Panc1 (cell line): ENCODE data around the gene SIGLEC9. TPM values are rescaled to one million over a fixed set of nuclear protein-coding genes. Genes with fewer than 3 reads are reported as not detected.

ENCODE experiments used
- ATAC-seq: fragments of 200-7000 bp; cut with Tn5 transposase; 2 replicates; pipeline ENCODE4 v1.9.1; 2020; ENCODE audit warnings: mild to moderate bottlenecking, moderate library complexity
- BruUV-seq: library from RNA; stranded (reverse); fragments of 400-500 nt; replicated peaks from 2 replicates; lab custom pipeline; 2021; lab: Mats Ljungman, UMichigan
- CTCF ChIA-PET: fragments of 300-600 bp; sonication (Branson Sonifier 250); formaldehyde crosslinking; loops from one replicate; lab custom pipeline; 2022; ENCODE audit warnings: antibody characterized with exemption; lab: Charles Lee
- POLR2A ChIA-PET: fragments of 300-600 bp; sonication (Branson Sonifier 250); formaldehyde crosslinking; loops from one replicate; lab custom pipeline; 2022; ENCODE audit warnings: antibody characterized with exemption; lab: Charles Lee
- DNase-seq: peaks from one replicate; pipeline ENCODE4 v3.0.0-alpha.2; 2010; ENCODE audit warnings: low read depth, low spot score
- H3K27ac ChIP-seq: 2 replicates; pipeline ENCODE4 v1.5.1; 2011; ENCODE audit warnings: mild to moderate bottlenecking, low read length, inconsistent platforms
- H3K27me3 ChIP-seq: fragments of 200-500 bp; sonication (Bioruptor generic); 2 replicates; pipeline ENCODE4 v1.6.0; 2014; ENCODE audit warnings: low read length, inconsistent platforms; ENCODE audit not compliant: control insufficient read depth, insufficient read depth
- H3K36me3 ChIP-seq: fragments of 200-500 bp; sonication (Bioruptor generic); 2 replicates; pipeline ENCODE4 v1.5.1; 2014; ENCODE audit warnings: inconsistent platforms, mild to moderate bottlenecking, low read length, moderate library complexity; ENCODE audit not compliant: control insufficient read depth, insufficient read depth
- H3K4me1 ChIP-seq: 2 replicates; pipeline ENCODE4 v1.5.1; 2011; ENCODE audit warnings: inconsistent platforms, mild to moderate bottlenecking, low read length, moderate library complexity; ENCODE audit not compliant: control insufficient read depth, insufficient read depth
- H3K4me3 ChIP-seq, 2 experiments: 2 replicates each; pipeline ENCODE4 v1.5.1; 2011 to 2012; ENCODE audit warnings: low read depth in 2 of 2, low read length in 2 of 2, mild to moderate bottlenecking in 2 of 2, inconsistent platforms in 1 of 2, moderate library complexity in 1 of 2
- H3K9me3 ChIP-seq: fragments of 200-500 bp; sonication (Bioruptor generic); 2 replicates; pipeline ENCODE4 v1.5.1; 2014; ENCODE audit warnings: low read depth, mild to moderate bottlenecking, inconsistent platforms, low read length, moderate library complexity; ENCODE audit not compliant: control insufficient read depth, insufficient read depth
- CTCF ChIP-seq: fragments of 450-650 bp; IDR thresholded peaks from 2 replicates; pipeline ENCODE4 v1.5.1; 2017; ENCODE audit warnings: mild to moderate bottlenecking
- POLR2AphosphoS5 ChIP-seq: IDR thresholded peaks from 2 replicates; pipeline ENCODE4 v1.6.1; 2012; ENCODE audit warnings: mild to moderate bottlenecking, low read depth, low read length, moderate library complexity
- SIN3A ChIP-seq: IDR thresholded peaks from 2 replicates; pipeline ENCODE4 v1.6.1; 2012; ENCODE audit warnings: low read depth, mild to moderate bottlenecking, low read length, moderate library complexity, borderline replicate concordance; ENCODE audit not compliant: insufficient read depth
- TCF7L2 ChIP-seq: IDR thresholded peaks from 2 replicates; pipeline ENCODE4 v1.6.1; 2011; ENCODE audit warnings: mild to moderate bottlenecking, low read depth, low read length, inconsistent platforms
- in situ Hi-C: cut with HindIII; loops from 2 replicates; pipeline ENCODE4 v1.10.0; 2016; ENCODE audit warnings: low sequenced_read_pairs, low pct_unique_long_range_greater_than_20kb
- intact Hi-C: fragments of 100-400 bp; cut with micrococcal nuclease; formaldehyde crosslinking; loops from one replicate; pipeline ENCODE4 v1.10.0; 2022; ENCODE audit not compliant: unreplicated experiment
- total RNA-seq: library from RNA; stranded (reverse); gene quantifications from one replicate; pipeline ENCODE4 v1.2.1, GENCODE V29; 2021; ENCODE audit not compliant: unreplicated experiment
- TF ChIP-seq, protein P1 (sequence below), 2 experiments: IDR thresholded peaks; 2 replicates each; pipeline ENCODE4 v1.6.1; 2011 to 2012; ENCODE audit warnings: low read depth in 2 of 2, control low read depth in 1 of 2, low read length in 1 of 2, mild to moderate bottlenecking in 1 of 2, moderate library complexity in 1 of 2; ENCODE audit not compliant: insufficient read depth in 1 of 2

Gene SIGLEC9
- total RNA-seq, 1 experiment from 2014 or later, result not detected

DNA sequence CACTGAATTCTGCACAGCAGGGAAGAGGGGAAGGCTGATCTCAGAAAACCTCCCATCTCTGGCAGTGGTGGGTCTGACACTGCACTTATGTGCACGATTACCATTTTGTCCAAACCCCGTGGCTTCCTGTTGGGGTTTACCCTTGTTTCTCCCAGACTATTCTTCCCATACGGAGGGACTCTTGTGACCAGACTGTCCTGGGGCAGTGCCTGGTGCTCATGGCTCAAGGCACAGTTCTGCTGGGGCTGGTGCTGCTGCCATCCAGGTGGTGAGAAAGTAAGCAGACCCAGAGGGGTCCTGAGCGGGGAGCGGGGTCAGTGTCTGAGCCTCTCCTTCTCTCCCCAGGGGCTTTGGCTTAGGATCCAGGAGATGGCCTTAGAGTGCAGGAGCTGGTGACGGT is 5.1 kb upstream of the SIGLEC9 start:
- DNase-seq (no peak), ATAC-seq (no peak)
- ChIA-PET POLR2A (no interaction called here), CTCF (interaction anchor here (1.0 kb wide), 1 partner anchor 23 kb away, joined by 3 read pairs; no protein-coding TSS in a partner anchor)
- intact Hi-C loops (no loop called here), in situ Hi-C loops (no loop called here)
- H3K4me1 ChIP-seq, result no peaks in the 10 kb centered on the region
- no TSS peak for BruUV-seq
- no peaks in the 10 kb centered on the region for H3K9me3 ChIP-seq
- H3K4me3 ChIP-seq, result no peak overlapping the region
- H3K27me3 ChIP-seq, result peaks cover 13% of the 10 kb centered on the region
- no peaks in the 10 kb centered on the region for H3K36me3 ChIP-seq
- TF ChIP-seq TCF7L2 (no peak), CTCF (no peak), POLR2AphosphoS5 (no peak), SIN3A (no peak)
- TF ChIP-seq, protein P1, sequence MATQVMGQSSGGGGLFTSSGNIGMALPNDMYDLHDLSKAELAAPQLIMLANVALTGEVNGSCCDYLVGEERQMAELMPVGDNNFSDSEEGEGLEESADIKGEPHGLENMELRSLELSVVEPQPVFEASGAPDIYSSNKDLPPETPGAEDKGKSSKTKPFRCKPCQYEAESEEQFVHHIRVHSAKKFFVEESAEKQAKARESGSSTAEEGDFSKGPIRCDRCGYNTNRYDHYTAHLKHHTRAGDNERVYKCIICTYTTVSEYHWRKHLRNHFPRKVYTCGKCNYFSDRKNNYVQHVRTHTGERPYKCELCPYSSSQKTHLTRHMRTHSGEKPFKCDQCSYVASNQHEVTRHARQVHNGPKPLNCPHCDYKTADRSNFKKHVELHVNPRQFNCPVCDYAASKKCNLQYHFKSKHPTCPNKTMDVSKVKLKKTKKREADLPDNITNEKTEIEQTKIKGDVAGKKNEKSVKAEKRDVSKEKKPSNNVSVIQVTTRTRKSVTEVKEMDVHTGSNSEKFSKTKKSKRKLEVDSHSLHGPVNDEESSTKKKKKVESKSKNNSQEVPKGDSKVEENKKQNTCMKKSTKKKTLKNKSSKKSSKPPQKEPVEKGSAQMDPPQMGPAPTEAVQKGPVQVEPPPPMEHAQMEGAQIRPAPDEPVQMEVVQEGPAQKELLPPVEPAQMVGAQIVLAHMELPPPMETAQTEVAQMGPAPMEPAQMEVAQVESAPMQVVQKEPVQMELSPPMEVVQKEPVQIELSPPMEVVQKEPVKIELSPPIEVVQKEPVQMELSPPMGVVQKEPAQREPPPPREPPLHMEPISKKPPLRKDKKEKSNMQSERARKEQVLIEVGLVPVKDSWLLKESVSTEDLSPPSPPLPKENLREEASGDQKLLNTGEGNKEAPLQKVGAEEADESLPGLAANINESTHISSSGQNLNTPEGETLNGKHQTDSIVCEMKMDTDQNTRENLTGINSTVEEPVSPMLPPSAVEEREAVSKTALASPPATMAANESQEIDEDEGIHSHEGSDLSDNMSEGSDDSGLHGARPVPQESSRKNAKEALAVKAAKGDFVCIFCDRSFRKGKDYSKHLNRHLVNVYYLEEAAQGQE (IDR thresholded peaks at IDR 0.05; ENCODE audit: insufficient read depth in 1 of 2, low read depth in 2 of 2, low read length in 1 of 2), result no peak
- no peak overlapping the region for H3K27ac ChIP-seq

GRCh38 chr19:51120160-51120559 is 4.5 kb upstream of the SIGLEC9 start:
- in situ Hi-C loops (no loop called here), intact Hi-C loops (no loop called here)
- Histone ChIP-seq H3K4me1 (no peaks in the 10 kb centered on the region), H3K4me3 (no peak overlapping the region), H3K27ac (no peak overlapping the region), H3K36me3 (no peaks in the 10 kb centered on the region), H3K9me3 (no peaks in the 10 kb centered on the region), H3K27me3 (peaks cover 12% of the 10 kb centered on the region)
- DNase-seq (no peak), ATAC-seq (no peak)
- TF ChIP-seq TCF7L2, result no peak
- no peak for TF ChIP-seq POLR2AphosphoS5
- TF ChIP-seq CTCF, result no peak
- no peak for TF ChIP-seq SIN3A
- TF ChIP-seq, protein P1 (IDR thresholded peaks at IDR 0.05; ENCODE audit: insufficient read depth in 1 of 2, low read depth in 2 of 2, low read length in 1 of 2), result no peak
- CTCF ChIA-PET, result no interaction called here
- no TSS peak for BruUV-seq
- POLR2A ChIA-PET, result no interaction called here
